CD4-positive, alpha-beta memory T cell (primary cell): ENCODE measurements around the gene SPTBN5. TPM values are rescaled to one million over a fixed set of nuclear protein-coding genes. Genes with fewer than 3 reads are reported as not detected.

Experiments used
- CTCF ChIA-PET: fragments of 350-600 bp; sonication (Branson Sonifier 250); formaldehyde crosslinking; loops from one replicate; lab custom pipeline; 2021; ENCODE audit warnings: inconsistent platforms; ENCODE audit not compliant: partially characterized antibody; lab: Charles Lee
- POLR2A ChIA-PET: fragments of 350-600 bp; sonication (Branson Sonifier 250); formaldehyde crosslinking; loops from one replicate; lab custom pipeline; 2021; ENCODE audit not compliant: partially characterized antibody; lab: Charles Lee
- DNase-seq, 5 donors: peaks; one replicate each; pipeline versions ENCODE4 v3.0.0 to v3.0.0-alpha.2; 2020 to 2022; ENCODE audit warnings: mixed read lengths in 1 of 5
- H3K27ac ChIP-seq: one replicate; pipeline ENCODE4 v1.7.0; 2013; ENCODE audit warnings: low read depth, low read length
- H3K27me3 ChIP-seq: 2 replicates; pipeline ENCODE4 v1.7.0; 2013; ENCODE audit warnings: mild to moderate bottlenecking, low read length, moderate library complexity; ENCODE audit not compliant: insufficient read depth
- H3K36me3 ChIP-seq: 2 replicates; pipeline ENCODE4 v1.7.0; 2013; ENCODE audit warnings: mild to moderate bottlenecking, low read length, moderate library complexity; ENCODE audit not compliant: insufficient read depth
- H3K4me1 ChIP-seq: 2 replicates; pipeline ENCODE4 v1.7.0; 2013; ENCODE audit warnings: mild to moderate bottlenecking, low read length, moderate library complexity; ENCODE audit not compliant: insufficient read depth
- H3K4me3 ChIP-seq, 2 donors: one replicate each; pipeline ENCODE4 v1.7.0; 2013; ENCODE audit warnings: low read length in 2 of 2, mild to moderate bottlenecking in 1 of 2
- H3K9me3 ChIP-seq, 2 donors: one replicate each; pipeline ENCODE4 v1.7.0; 2013; ENCODE audit warnings: low read length in 2 of 2, control low read depth in 1 of 2; ENCODE audit not compliant: control insufficient read depth in 1 of 2
- H3K27ac Mint-ChIP-seq, 7 donors: one replicate each; pipeline ENCODE4 v1.8.0; 2020 to 2021; ENCODE audit warnings: mixed read lengths in 7 of 7, mild to moderate bottlenecking in 6 of 7, inconsistent platforms in 3 of 7, moderate library complexity in 3 of 7
- H3K27me3 Mint-ChIP-seq, 2 donors: one replicate each; pipeline ENCODE4 v1.8.0; 2020 to 2021; ENCODE audit warnings: mixed read lengths in 2 of 2
- H3K36me3 Mint-ChIP-seq, 2 donors: one replicate each; pipeline ENCODE4 v1.8.0; 2020 to 2021; ENCODE audit warnings: mixed read lengths in 2 of 2, inconsistent platforms in 1 of 2, mild to moderate bottlenecking in 1 of 2
- H3K4me1 Mint-ChIP-seq, 4 donors: one replicate each; pipeline ENCODE4 v1.8.0; 2020 to 2021; ENCODE audit warnings: mixed read lengths in 4 of 4, mild to moderate bottlenecking in 1 of 4
- H3K4me3 Mint-ChIP-seq, 8 donors: one replicate each; pipeline ENCODE4 v1.8.0; 2020 to 2021; ENCODE audit warnings: mixed read lengths in 8 of 8, mild to moderate bottlenecking in 7 of 8, moderate library complexity in 6 of 8, inconsistent platforms in 3 of 8
- H3K9me3 Mint-ChIP-seq, 8 donors: one replicate each; pipeline ENCODE4 v1.8.0; 2020 to 2021; ENCODE audit warnings: mixed read lengths in 8 of 8, mild to moderate bottlenecking in 5 of 8, inconsistent platforms in 3 of 8, moderate library complexity in 1 of 8
- intact Hi-C: fragments of 100-400 bp; cut with micrococcal nuclease; formaldehyde crosslinking; loops from one replicate; pipeline ENCODE4 v1.15.1; 2023
- polyA plus RNA-seq, 2 donors: library from polyadenylated mRNA; unstranded; fragments of 300-500 nt; fragmentation: Illumina TruSeq; gene quantifications; one replicate each; pipeline ENCODE4 v1.2.3, GENCODE V29; 2021
- total RNA-seq, 2 experiments: library from RNA; stranded (reverse); gene quantifications; one replicate each; pipeline ENCODE4 v1.2.3, GENCODE V29; 2021

Gene SPTBN5
- total and polyA plus RNA-seq, 4 experiments from 2014 or later: 0.03 to 2.7 (median 2.4) TPM; not detected in 1

DNA sequence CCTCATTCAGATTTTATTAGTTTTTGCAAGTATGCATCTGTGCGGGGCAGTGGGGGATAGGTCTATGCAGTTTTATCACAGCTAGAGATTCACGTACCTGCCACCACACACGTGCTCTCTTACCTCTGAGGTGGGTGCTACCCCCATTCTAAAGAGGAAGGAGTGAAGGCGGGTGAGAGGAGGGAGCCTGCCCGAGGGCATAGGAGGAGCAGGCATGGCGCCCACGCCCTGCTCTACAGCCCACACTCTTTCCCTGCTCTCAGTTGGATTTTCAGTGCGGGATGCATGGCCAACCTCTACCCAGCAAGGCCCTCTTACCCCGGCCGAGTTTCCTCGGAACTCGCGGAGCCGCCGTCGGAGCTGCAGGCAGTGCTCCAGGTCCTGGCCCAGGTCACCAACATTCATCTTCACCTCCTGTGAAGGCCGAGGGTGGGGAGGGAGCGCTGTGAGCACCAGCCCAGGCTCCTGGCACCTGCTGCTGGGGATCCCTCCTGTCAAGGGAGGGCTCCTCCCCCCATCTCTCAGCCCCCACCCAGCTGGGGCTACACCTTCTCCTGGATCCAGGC, 28.3 kb downstream of the SPTBN5 start:
- Histone ChIP-seq H3K4me1 (peaks cover 5% of the 10 kb centered on the region), H3K4me3 (no peak overlapping the region), H3K27ac (no peak overlapping the region), H3K9me3 (no peaks in the 10 kb centered on the region), H3K36me3 (no peaks in the 10 kb centered on the region), H3K27me3 (no peaks in the 10 kb centered on the region)
- H3K36me3 Mint-ChIP-seq: no peaks in the 10 kb centered on the region
- POLR2A ChIA-PET: no interaction called here
- no peak for DNase-seq
- H3K9me3 Mint-ChIP-seq: no peaks in the 10 kb centered on the region
- peaks cover 3 to 12% (median 5%) of the 10 kb centered on the region in 4 donors for H3K4me1 Mint-ChIP-seq
- intact Hi-C loops: no loop called here
- no peak overlapping the region for H3K27ac Mint-ChIP-seq
- CTCF ChIA-PET: no interaction called here
- no peak overlapping the region for H3K4me3 Mint-ChIP-seq
- no peaks in the 10 kb centered on the region for H3K27me3 Mint-ChIP-seq

DNA sequence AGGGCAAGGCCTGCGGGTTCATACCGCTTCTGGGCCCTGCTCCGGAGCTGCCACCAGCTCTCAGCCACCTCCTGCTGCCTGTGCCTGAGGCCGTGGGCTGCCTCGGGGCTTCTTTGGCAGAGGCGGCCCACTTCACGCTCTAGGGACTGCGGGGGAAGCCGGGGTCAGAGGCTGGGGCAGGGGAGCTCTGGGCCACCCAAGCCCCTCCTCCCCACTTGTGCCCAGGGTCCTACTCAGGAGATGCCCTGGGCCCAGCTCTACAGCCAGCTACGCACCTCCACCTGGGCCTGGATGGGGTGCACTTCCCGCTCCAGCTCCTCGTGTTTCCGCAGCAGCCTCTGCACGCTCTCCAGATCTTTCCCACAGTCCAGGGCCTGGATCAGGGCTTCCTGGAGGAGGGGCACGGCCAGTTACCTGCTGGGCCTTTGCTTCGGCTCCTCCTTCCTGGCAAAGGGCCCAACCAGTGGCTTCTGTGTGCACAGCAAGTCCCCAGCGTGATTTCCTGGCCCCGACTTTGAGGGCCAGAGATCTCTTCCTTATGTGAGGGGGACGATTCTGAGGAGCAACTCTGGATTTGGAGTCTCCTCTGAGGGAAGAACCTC, 31.2 kb downstream of the SPTBN5 start:
- H3K36me3 Mint-ChIP-seq: no peaks in the 10 kb centered on the region
- peak overlapping the region in 1 of 7 donors; percentile 18 for H3K27ac Mint-ChIP-seq
- H3K36me3 ChIP-seq: no peaks in the 10 kb centered on the region
- POLR2A ChIA-PET: no interaction called here
- H3K4me1 ChIP-seq: peaks cover 6% of the 10 kb centered on the region
- CTCF ChIA-PET: interaction anchor here (2.4 kb wide), 1 partner anchor 42 kb away, joined by 8 read pairs; no protein-coding TSS in a partner anchor
- H3K4me3 Mint-ChIP-seq: no peak overlapping the region
- no peaks in the 10 kb centered on the region for H3K27me3 ChIP-seq
- H3K9me3 Mint-ChIP-seq: no peaks in the 10 kb centered on the region
- H3K9me3 ChIP-seq: no peaks in the 10 kb centered on the region
- DNase-seq: no peak
- H3K4me3 ChIP-seq: no peak overlapping the region
- H3K4me1 Mint-ChIP-seq: peaks cover 0 to 16% (median 5%) of the 10 kb centered on the region in 4 donors
- no peaks in the 10 kb centered on the region for H3K27me3 Mint-ChIP-seq
- intact Hi-C loops: no loop called here
- no peak overlapping the region for H3K27ac ChIP-seq

DNA sequence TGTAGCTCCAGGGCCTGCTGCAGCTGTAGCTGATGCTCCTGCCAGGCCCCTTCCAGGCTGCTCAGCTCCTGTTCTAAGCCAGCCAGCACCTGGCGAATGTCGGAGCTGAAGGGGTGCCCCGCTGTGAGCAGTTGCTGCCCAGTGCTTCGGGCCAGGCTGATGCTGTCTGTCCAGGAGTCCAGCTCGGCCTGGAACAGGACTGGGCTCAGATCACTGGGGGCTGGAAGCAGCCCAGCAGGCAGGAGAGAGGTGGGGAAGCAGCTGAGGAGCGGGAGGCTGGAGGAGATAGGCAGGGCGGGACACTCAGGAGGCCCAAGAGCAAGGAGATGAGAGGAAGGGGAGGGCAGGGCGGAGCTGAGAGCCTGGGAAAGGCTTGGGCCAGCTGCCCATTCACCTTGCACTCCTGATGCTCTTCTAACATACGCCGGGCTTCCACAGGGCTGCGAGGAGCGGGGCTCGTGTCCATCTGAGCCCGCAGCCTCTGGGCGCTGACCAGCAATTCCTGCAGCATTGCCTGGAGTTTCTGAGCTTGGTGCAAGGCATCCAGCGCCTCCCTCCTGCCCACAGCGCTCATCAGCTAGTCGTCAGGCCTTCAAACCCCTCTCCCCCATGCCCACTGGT, 32.0 kb downstream of the SPTBN5 start:
- CTCF ChIA-PET: interaction anchor here (1.6 to 2.4 kb wide), 2 partner anchors 8 to 43 kb away, joined by 5 to 8 read pairs; no protein-coding TSS in a partner anchor
- Histone ChIP-seq H3K4me3 (no peak overlapping the region), H3K9me3 (no peaks in the 10 kb centered on the region), H3K27me3 (no peaks in the 10 kb centered on the region), H3K4me1 (peaks cover 6% of the 10 kb centered on the region), H3K27ac (no peak overlapping the region), H3K36me3 (no peaks in the 10 kb centered on the region)
- POLR2A ChIA-PET: interaction anchor here (0.8 kb wide), 1 partner anchor 33 kb away, joined by 3 read pairs; no protein-coding TSS in a partner anchor
- intact Hi-C loops: no loop called here
- Mint-ChIP-seq H3K9me3 (no peaks in the 10 kb centered on the region), H3K4me1 (peaks cover 0 to 16% (median 5%) of the 10 kb centered on the region in 4 donors), H3K36me3 (no peaks in the 10 kb centered on the region), H3K27me3 (no peaks in the 10 kb centered on the region), H3K27ac (no peak overlapping the region), H3K4me3 (no peak overlapping the region)
- no peak for DNase-seq

DNA sequence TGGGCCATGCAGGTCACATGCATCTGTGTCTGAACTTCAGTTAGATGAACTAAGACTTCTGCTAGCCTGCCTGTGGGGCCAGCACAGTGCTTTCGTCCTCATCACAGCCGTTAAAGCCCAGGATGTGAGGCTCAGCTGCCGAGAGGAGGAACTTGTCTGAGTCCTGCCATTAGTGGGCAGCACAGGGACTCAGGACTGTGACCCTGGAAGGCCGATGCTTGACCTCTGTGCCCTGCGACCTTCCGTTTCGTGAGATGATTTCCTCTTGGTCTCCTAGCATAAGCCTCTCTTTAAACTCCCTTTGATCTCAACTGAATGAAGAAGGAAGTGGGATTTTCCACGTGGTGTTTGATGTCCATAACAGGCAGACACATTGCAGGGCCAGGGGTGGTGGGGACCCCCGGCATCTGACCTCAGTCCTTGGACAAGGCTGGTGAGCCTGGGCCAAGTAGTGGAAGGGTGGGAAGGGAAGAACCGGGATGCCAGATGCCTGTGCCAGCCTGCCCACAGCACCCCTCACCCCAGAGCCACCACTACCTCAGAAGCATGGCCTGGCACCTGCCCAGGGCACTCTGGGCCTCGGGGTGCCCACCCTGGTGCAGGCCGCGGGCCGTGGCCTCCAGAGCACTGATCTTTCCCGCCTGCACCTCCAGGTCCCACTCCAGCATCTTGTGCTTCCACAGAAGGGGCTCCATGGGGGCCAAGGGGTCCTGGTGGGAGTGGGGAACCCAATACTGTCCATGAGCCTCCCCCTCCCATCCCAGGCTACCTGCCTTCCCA, 33.6 kb downstream of the SPTBN5 start:
- DNase-seq: no peak
- POLR2A ChIA-PET: no interaction called here

DNA sequence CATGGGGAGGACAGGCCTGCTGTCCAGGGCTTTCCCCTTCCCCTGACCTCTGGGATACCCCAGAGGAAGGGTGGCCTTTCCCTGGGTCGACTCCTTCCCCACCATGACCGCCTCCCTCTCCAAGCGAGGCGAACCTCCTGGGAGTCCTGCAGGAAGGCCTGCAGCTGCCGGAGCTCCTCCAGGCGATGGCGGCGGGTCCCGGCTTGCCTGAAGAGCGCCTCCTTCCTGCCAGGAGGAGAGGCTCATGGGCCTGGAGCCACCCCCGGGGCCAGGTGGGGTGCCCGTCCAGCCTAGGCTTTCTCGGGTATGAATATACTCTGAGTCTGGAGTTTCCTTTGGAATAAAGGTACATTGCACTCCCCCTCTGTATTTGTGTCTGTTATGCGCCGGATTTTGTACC, 35.1 kb downstream of the SPTBN5 start:
- no peaks in the 10 kb centered on the region for H3K9me3 ChIP-seq
- CTCF ChIA-PET: no interaction called here
- H3K4me3 Mint-ChIP-seq: no peak overlapping the region

More for the DNA sequence above, 33.6 kb downstream of the SPTBN5 start:
- H3K4me3 Mint-ChIP-seq: no peak overlapping the region
- Histone ChIP-seq H3K27me3 (no peaks in the 10 kb centered on the region), H3K9me3 (no peaks in the 10 kb centered on the region), H3K4me3 (no peak overlapping the region), H3K27ac (no peak overlapping the region), H3K36me3 (no peaks in the 10 kb centered on the region), H3K4me1 (peaks cover 6% of the 10 kb centered on the region)
- intact Hi-C loops: no loop called here
- CTCF ChIA-PET: interaction anchor here (2.4 kb wide), 1 partner anchor 45 kb away, joined by 8 read pairs; no protein-coding TSS in a partner anchor
- peak overlapping the region in 3 of 7 donors; percentile 8 to 66 (median 12) for H3K27ac Mint-ChIP-seq
- H3K36me3 Mint-ChIP-seq: no peaks in the 10 kb centered on the region
- no peaks in the 10 kb centered on the region for H3K27me3 Mint-ChIP-seq
- H3K4me1 Mint-ChIP-seq: peaks cover 0 to 16% (median 5%) of the 10 kb centered on the region in 4 donors
- no peaks in the 10 kb centered on the region for H3K9me3 Mint-ChIP-seq

DNA sequence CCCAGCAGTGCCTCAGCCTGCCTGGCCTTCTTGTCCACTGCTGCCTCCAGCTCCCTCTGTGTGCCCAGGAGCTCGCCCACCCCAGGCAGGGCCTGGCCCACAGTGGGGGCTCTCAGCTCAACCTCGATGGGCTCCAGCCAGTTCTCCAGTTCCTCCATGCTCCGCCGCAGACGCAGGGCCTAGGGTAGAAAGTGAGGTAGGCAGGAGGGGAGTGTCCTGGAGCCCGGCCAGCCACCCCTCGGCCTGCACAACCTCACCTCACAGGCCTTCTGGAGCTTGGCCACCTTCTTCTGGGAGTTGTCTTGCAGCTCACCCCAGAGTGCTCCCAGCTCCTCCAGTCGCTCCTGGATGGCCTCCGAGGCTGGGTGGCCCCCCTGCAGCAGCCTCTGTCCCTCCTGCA, 36.5 kb downstream of the SPTBN5 start:
- ChIA-PET POLR2A (no interaction called here), CTCF (no interaction called here)
- no peak for DNase-seq
- Mint-ChIP-seq H3K36me3 (no peaks in the 10 kb centered on the region), H3K27ac (no peak overlapping the region), H3K4me1 (peaks cover 0 to 12% (median 2%) of the 10 kb centered on the region in 4 donors), H3K27me3 (no peaks in the 10 kb centered on the region), H3K9me3 (no peaks in the 10 kb centered on the region), H3K4me3 (no peak overlapping the region)
- H3K27me3 ChIP-seq: no peaks in the 10 kb centered on the region
- peaks cover 6% of the 10 kb centered on the region for H3K4me1 ChIP-seq
- no peak overlapping the region for H3K27ac ChIP-seq
- no peak overlapping the region for H3K4me3 ChIP-seq
- H3K36me3 ChIP-seq: no peaks in the 10 kb centered on the region
- no peaks in the 10 kb centered on the region for H3K9me3 ChIP-seq
- intact Hi-C loops: no loop called here

More for the DNA sequence above, 35.1 kb downstream of the SPTBN5 start:
- intact Hi-C loops: no loop called here
- Mint-ChIP-seq H3K27me3 (no peaks in the 10 kb centered on the region), H3K9me3 (no peaks in the 10 kb centered on the region), H3K36me3 (no peaks in the 10 kb centered on the region), H3K4me1 (peaks cover 0 to 16% (median 5%) of the 10 kb centered on the region in 4 donors), H3K27ac (no peak overlapping the region)
- Histone ChIP-seq H3K27ac (no peak overlapping the region), H3K4me3 (no peak overlapping the region), H3K4me1 (peaks cover 6% of the 10 kb centered on the region), H3K36me3 (no peaks in the 10 kb centered on the region), H3K27me3 (no peaks in the 10 kb centered on the region)
- POLR2A ChIA-PET: no interaction called here
- no peak for DNase-seq

DNA sequence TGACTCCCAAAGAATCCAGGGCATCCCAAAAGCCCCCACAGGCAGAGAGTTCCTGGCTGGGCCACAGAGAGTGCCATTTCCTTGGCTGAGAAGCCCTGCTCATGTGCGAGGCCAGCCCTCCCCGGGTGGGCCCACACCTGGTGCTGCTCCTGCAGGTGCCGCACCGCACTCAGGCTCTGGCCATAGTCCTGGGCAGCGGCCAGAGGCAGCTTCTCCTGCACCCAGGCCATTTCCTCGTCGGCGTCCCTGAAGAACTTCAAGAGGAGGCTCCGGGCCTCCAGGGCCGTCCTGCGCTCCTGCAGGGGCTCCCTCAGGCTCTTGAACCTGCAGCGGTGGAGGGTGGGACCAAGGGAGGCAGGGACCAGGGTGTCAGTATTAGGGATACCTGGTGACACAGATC, 37.1 kb downstream of the SPTBN5 start:
- Histone ChIP-seq H3K4me1 (peaks cover 6% of the 10 kb centered on the region), H3K9me3 (no peaks in the 10 kb centered on the region), H3K27me3 (no peaks in the 10 kb centered on the region), H3K27ac (no peak overlapping the region), H3K36me3 (no peaks in the 10 kb centered on the region), H3K4me3 (no peak overlapping the region)
- ChIA-PET POLR2A (no interaction called here), CTCF (no interaction called here)
- intact Hi-C loops: no loop called here
- Mint-ChIP-seq H3K27ac (no peak overlapping the region), H3K9me3 (no peaks in the 10 kb centered on the region), H3K4me3 (no peak overlapping the region), H3K27me3 (no peaks in the 10 kb centered on the region), H3K36me3 (no peaks in the 10 kb centered on the region), H3K4me1 (peaks cover 0 to 12% (median 2%) of the 10 kb centered on the region in 4 donors)
- no peak for DNase-seq
